GM18507 (cell line): ENCODE measurements around the gene CASTOR2.
"Not testable (repeated sequence)": the region's sequence is repeated elsewhere in the genome, so short reads cannot be mapped to it uniquely, and the experiment has no call there.

Experiments
- DNase-seq: peaks from one replicate; pipeline ENCODE4 v3.0.0; 2011; ENCODE audit warnings: low read depth; ENCODE audit not compliant: insufficient read length; ENCODE audit errors: extremely low spot score
- FAIRE-seq: peaks from 2 replicates; lab custom pipeline; 2011; peaks lifted over from hg19 to GRCh38; lab: Jason Lieb, UNC

The CASTOR2 gene

GRCh38 chr7:75045881-75046280 is 81.4 kb downstream of the CASTOR2 start:
- FAIRE-seq, result no peak
- no peak for DNase-seq

- DNase-seq, result no peak
- no peak for FAIRE-seq
Observed at GRCh38 chr7:75048435-75049379, 84.2 kb downstream of the CASTOR2 start.

GRCh38 chr7:75049817-75050216 is 85.3 kb downstream of the CASTOR2 start:
- DNase-seq (no peak), FAIRE-seq (no peak)

GRCh38 chr7:75050501-75050900 is 86.0 kb downstream of the CASTOR2 start:
- no peak for DNase-seq
- FAIRE-seq, result no peak

GRCh38 chr7:75054744-75055143 is 90.2 kb downstream of the CASTOR2 start:
- DNase-seq (no peak), FAIRE-seq (no peak)

GRCh38 chr7:75055155-75055554 is 90.7 kb downstream of the CASTOR2 start:
- DNase-seq (no peak), FAIRE-seq (no peak)

- FAIRE-seq, result no peak
Observed at GRCh38 chr7:75055830-75056772, 91.6 kb downstream of the CASTOR2 start.

GRCh38 chr7:75058406-75058805 is 93.9 kb downstream of the CASTOR2 start:
- DNase-seq (no peak), FAIRE-seq (no peak)

More at GRCh38 chr7:75055830-75056772, 91.6 kb downstream of the CASTOR2 start:
- DNase-seq, result no peak

GRCh38 chr7:75064291-75064690 is 99.8 kb downstream of the CASTOR2 start:
- no peak for FAIRE-seq
- no peak for DNase-seq

GRCh38 chr7:75064801-75065200 is 100.3 kb downstream of the CASTOR2 start:
- FAIRE-seq, result no peak

GRCh38 chr7:75066521-75066920 is 102.0 kb downstream of the CASTOR2 start:
- FAIRE-seq, result no peak

More at GRCh38 chr7:75064801-75065200, 100.3 kb downstream of the CASTOR2 start:
- no peak for DNase-seq

GRCh38 chr7:75072981-75073283 is 108.4 kb downstream of the CASTOR2 start:
- no peak for DNase-seq
- no peak for FAIRE-seq

More at GRCh38 chr7:75066521-75066920, 102.0 kb downstream of the CASTOR2 start:
- DNase-seq, result no peak

GRCh38 chr7:75074262-75074641 is 109.7 kb downstream of the CASTOR2 start:
- DNase-seq, FAIRE-seq: not testable (repeated sequence)
